Ramos (cell line): ENCODE measurements around the gene ARL8A.
"Not testable (repeated sequence)": the region's sequence is repeated elsewhere in the genome, so short reads cannot be mapped to it uniquely, and the experiment has no call there.

Experiments
- in situ Hi-C: fragments of 300-500 bp; cut with MboI; formaldehyde crosslinking; loops from one replicate; pipeline ENCODE4 v1.14.3; 2022; ENCODE audit warnings: low sequenced_read_pairs; ENCODE audit not compliant: unreplicated experiment

The ARL8A gene

DNA sequence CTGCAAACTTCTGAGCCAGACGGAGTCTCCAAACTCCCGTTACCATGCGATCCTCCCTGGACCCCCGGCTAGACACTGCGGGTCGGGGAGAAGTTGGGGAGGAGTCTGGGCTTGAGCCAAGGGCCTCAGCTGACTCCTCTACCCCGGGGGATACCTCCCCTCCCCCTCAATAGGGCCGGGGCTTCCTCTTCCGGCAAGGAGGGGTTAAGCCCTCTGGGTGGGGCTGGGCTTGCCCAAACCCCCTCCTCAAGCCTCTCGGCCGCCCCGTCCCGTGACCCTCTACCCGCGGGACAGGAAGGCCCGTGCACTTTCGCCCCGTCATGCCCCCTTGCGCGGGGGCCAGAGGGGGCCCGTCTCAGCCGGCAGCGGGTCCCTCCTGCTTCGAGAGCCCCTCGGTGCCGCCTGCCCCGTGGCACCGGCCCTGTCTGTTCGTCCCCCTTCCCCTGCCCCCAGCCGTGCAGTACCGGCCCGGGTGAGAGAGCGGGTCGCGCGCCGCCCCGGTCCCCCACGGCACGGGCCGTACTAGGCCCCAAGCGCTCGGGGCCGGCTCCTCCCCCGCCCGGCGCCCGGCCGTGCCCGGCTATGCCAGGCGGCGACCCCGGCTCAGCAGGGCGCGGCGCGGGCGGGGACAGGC, 652 bp downstream of the ARL8A start:
- in situ Hi-C loops = no loop called here

DNA sequence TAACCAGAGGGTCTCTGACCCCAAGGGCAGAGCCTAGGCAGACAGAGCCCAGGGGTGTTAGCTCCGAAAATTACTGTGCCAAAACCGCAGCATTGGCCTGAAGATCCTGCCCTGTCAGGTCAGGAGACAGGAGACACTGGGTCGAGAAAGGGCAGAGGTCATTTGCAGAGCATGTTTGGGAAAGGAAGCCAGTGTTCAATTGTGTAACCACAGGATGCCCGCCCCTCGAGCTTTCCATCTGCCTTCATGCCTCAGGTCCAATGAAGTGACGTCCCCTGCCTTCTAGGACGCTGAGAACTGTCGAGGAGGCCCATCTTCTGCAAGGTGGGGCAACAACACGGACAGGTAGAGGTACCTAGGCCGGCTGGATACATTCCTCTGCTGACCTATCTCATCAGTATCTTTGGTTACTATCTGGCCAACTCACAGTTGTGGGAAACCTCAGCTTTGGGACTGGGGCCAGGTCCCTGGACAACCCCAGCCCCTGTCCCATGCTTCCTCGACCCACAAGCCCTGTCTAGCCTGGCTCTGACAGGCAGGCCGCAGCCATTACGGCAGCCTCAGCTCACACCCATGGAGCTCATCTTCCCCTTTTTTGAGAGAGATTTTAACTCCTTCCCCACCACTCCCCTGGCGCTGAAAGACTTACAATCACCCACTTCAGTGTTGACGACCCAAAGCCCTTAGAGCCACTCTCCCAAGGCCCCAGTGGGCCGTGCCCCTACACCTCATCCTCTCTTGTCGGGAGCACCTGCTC, 1.3 kb downstream of the ARL8A start:
- in situ Hi-C loops = no loop called here

DNA sequence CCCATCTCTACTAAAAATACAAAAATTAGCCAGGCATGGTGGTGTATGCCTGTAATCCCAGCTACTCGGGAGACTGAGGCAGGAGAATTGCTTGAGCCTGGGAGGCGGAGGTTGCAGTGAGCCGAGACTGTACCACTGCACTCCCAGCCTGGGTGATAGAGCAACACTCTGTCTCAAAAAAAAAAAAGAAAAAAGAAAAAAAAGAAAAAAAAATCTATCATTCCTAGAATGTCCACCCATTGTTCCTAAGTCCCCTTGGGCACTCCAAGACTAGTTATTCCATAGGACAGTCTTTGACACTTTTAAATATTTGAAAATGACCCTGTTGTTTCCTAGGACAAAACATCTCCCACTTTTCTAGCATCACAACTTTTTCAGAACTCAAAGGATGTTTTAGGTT, 3.1 kb downstream of the ARL8A start:
- in situ Hi-C loops = not testable (repeated sequence)

DNA sequence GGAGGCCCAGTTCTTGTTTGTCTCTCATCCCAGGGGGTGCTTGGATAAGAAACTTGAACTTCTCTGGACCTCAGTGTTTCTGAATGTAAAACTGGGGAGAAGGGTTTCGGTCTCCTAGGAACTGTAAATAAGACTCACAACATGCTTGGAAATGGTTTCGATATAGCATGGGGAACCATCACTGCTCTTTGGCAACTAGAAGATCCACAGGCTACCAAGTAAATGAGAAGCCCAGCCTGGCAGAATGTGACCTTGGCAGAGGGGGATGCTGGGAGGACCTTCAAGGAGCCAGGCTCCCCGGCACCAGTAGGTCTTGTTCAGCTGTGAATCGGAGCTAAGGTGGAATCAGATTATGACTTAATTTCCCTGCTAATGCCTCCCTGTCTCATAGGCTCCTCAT, 3.7 kb downstream of the ARL8A start:
- in situ Hi-C loops = no loop called here

DNA sequence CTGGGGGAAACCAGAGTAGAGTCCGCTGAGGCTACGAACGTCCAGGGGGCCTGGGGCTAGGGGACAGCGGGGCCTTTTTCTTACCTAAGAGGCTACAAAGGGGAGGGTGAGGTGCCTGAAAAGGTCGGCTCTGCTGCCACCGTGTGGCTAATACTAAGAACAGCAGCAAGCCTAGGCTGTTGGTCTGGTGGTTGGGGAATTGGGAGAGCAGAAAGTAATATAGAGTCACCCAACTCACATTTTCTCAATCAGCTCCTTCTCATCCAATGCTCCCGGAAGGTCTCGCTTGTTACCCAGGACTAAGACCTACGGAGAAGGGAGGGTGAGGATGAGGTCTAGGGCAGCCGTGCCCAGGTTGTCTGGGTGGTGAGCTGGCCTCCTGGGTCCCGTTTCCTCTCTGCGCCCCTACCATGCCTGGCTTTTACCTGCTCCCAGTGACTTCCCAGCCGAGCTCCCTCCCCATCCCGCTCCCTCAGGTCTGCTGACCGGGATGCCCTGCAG, 9.3 kb downstream of the ARL8A start:
- in situ Hi-C loops = no loop called here

DNA sequence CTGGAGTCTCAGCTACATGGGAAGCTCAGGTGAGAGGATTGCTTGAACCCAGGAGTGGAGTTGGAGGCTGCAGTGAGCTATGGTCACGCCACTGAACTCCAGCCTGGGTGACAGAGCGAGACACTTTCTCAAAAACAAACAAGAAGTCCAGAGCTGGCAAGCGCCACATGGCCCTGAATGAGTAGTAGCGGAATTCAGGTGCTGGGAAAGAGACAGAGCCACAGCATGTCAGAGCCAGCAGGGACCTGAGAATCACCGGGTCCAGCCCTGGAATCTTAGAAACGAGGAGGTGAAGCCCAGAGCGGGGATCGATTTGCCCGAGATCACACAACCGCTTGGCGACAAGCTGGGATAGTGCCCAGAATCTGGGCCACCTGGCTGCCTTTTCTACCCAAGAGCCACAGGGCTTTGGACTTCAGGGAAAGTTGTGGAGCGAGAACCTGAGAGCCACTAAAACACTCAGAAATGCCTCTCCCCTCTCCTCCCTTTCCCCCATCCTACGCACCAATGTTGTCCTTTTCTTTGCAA, 9.8 kb downstream of the ARL8A start:
- in situ Hi-C loops = no loop called here

DNA sequence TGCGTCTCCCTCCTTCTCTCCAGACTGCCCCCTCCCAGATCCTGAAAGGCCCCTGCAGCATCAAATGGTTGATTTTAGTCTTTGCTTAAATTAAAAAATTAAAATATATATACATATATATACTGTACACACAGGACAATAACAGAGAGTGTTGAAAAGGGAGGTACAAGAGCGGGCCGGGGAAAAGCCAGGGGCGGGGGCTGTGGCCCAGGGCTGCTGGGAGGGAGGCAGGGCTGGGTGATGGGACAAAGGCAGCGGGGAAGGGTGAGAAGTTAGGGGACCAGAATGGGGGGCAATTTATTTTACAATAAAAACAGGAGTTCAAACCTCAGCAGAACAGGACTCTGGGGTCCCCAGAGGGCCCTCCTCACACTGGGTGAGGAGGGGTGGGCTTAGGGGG, 10.5 kb downstream of the ARL8A start:
- in situ Hi-C loops = no loop called here

DNA sequence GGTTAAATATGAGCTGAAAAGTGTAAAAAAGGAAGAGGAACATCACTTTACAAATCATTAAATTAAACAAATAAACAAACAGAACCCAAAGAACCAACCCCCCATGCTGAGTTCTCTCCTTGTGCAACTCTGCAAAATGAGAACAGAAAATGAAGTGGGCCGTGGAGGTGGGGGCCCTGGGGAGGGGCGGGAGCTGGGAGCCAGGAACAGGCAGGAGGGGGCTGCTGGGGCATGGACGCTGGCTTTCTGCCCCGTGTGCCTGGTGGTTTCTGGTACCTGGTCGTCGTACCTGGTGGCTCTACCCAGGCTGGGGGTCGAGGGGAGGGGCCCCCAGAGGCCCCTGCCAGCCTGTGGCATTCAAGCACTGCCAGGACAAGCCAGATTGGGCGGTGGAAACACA, 11.0 kb downstream of the ARL8A start:
- in situ Hi-C loops = no loop called here

DNA sequence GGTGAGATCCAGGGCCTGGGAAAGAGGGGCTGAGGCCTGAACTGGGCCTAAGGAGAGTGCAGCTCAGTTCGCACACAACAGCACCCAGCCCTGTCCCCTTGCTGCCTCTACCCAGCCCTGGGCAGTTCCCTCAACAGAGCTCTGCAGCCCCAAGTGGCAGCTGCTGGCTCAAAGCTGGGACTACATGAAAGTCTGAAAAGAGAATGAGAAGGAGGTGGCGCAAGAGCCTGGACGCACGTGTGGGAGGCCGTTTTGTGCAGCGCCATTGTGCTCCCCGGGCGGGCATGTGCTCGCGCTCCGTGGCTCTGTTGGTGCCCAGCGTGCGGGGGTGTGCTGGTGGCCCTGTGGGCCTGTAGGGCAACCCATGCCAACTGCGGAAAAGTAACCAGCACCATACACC, 11.5 kb downstream of the ARL8A start:
- in situ Hi-C loops = no loop called here

DNA sequence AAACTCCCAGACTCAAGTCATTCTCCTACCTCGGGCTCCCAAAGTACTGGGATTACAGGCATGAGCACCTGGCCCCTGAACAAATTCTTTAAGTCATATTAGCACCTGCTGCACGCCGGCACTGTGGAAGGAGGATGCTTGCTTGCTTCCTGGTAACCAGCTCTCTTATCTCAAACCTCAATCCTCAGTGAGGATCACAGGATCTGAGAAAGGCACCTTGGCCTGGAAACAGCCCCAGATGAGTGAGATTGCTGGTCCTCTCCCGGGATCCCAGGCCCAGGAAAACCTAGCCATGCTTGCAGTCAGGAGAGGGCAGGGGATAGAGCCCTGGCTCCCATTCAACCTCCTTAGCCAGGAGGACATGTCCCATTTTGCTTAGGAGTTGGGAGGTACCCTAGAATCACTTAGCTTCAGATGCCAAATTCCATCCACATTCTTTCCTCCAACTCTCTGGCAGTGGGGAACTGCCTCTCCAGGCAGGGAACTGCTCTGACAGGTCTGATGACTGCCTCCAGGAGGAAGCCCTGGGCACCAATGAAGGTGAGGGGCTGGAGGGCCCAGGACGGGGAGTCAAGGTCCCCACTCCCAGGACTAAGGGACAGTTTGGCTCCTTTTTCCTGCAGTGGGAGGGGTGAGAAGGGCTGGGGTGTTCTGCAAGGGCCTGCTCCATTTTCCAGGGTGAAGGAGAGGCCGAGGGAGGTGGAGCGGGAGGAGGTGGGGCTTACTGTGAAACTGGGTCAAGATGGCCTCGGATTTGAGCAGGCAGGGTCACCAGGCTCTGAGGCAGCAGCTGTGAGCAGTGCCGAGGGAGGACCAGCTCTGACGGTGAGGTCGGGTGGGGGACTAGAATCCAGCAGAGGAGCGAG, 12.3 kb downstream of the ARL8A start:
- in situ Hi-C loops = no loop called here

DNA sequence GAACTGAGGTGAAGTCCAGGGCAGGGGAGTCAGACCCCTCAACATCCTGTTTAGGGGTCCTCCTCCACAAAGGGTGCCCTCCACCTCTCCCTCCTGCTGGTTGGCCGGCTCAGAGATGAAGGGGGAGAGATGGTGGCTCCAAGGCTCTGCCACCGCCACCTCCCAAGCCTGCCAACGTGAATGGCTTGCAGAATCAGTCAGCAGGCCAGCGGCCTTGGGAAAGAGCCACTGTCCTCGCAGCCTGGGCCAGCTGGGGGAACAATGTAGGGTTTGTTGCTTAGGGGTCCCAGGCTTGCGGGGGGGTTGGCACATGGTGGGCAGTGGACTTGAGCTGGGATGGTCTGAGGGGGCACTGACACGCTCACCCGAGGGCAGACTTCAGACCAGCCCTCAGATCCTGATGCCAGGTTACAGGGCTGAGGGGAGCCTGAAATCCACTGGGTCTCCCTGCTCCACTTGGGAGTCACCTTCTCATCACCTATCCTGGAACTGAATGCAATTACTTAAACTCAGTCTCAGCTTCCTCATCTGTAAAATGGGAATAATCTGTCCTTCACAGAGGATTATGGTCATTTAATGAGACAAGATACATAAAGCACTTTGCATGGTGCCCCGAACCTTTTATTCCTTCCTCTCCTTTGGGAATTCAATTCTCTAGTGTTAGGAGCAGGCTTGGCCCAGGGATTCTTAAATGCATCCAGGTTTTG, 13.6 kb downstream of the ARL8A start:
- in situ Hi-C loops = no loop called here

DNA sequence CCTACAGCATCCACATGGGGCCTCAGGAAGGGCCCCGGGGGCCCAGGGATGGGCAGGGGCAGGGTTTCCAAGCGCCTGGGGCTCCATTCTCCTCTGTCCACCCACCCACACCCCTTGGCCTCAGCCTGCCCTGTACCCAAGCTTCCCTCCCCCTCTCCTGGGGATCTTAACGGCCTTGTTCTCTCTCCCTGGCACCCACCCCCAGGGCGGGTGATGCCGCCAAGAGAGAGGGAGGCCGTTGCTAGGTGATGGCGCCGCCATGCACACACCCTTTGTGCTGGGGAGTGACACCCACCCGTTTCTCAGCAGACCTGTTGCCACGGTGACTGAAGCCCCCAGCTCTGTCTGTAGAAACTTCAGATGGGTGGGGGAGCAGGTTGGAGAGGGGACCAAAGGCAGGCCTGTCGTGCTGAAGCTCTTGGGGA, 14.2 kb downstream of the ARL8A start:
- in situ Hi-C loops = no loop called here

DNA sequence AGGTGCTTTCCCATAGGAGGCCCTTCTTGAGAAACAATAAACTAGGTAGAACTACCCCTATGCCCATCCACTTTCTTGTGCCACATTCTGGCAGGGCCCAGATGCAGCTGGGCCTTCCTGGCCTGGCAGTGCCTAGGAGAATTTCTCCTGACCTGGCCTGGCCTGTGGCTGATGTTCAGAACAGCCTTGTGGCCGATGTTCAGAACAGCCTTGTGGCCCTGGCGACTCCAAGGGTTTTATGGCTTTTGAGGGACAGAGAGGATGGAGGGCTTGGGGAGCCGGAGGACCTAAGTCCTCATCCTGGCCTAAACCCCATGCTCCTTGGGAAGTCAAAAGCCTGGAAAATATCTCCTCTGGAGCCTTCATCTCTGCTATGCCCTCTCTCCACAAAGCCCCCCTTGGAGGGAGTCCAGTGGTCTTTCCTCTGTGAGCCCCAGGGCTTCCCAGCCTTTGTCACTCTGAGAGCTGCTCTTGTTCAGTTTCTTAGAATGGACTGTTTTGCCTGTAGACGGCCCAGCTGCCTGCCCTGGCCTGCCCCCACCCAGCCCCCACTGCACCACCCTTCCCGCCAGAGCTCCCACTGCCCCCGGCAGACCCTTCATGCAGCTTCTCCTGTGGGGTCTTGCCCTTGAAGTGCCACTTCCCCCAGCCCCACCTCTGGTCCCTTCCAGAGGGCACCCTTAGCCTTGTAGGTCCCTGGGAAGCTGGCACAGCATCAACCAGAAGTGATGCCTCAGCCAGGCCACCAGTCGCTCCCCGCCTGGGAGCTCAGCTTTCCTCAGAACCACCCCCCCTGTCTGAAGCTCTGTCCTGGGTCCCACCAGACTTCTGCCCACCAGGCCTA, 14.9 kb downstream of the ARL8A start:
- in situ Hi-C loops = no loop called here

DNA sequence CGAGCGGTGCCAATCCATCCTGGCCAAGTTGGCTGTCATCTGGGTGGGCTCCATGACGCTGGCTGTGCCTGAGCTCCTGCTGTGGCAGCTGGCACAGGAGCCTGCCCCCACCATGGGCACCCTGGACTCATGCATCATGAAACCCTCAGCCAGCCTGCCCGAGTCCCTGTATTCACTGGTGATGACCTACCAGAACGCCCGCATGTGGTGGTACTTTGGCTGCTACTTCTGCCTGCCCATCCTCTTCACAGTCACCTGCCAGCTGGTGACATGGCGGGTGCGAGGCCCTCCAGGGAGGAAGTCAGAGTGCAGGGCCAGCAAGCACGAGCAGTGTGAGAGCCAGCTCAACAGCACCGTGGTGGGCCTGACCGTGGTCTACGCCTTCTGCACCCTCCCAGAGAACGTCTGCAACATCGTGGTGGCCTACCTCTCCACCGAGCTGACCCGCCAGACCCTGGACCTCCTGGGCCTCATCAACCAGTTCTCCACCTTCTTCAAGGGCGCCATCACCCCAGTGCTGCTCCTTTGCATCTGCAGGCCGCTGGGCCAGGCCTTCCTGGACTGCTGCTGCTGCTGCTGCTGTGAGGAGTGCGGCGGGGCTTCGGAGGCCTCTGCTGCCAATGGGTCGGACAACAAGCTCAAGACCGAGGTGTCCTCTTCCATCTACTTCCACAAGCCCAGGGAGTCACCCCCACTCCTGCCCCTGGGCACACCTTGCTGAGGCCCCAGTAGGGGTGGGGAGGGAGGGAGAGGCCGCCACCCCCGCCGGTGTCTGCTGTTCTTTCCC, 16.5 kb downstream of the ARL8A start:
- in situ Hi-C loops = no loop called here

DNA sequence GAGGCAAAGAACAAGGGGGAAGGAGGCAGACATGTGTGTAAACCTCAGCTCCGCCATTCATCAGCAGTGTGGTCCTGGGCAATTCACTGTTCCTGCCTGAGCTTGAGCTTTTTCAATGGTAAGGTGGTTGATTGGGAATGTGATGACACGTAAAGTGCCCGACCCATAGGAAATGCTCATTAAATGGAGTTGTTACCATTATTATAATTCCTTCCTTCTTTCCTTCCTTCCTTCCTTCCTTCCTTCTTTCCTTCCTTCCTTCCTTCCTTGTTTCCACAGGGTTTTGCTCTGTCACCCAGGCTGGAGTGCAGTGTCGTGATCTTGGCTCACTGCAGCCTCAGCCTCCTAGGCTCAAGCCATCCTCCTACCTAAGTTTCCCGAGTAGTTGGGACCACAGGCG, 17.5 kb downstream of the ARL8A start:
- in situ Hi-C loops = no loop called here

DNA sequence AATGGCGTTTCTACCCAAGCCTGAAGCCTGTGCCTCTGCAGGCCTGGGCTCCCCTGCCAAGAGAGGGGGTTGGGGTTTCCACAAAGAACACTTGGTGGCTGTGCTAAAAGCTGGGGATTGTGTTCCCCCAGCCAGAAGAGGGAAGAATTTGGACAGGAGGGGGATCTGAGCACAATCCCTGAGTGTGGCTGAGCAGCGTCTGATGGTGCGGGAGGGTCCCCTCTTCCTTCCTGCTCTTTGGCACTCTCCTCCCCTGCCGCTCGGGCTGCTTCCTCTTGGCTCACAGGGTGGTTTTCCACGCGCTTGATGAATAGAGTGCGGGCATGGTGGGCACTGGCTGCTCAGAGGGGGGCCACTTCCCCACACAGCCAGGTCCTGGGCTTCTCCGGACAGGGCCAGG, 18.1 kb downstream of the ARL8A start:
- in situ Hi-C loops = no loop called here

DNA sequence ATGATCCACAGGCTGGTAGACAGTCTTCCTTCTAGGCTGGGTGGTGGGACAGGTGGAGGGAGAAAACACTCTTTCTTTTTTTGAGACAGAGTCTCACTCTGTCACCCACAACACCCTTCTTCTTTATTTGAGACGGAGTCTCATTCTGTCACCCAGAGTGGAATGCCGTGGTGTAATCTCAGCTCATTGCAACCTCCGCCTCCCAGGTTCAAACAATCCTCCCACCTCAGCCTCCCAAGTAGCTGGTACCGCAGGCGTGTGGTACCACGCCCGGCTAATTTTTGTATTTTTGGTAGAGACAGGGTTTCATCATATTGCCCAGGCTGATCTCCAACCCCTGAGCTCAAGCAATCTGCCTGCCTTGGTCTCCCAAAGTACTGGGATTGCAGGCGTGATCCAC, 18.9 kb downstream of the ARL8A start:
- in situ Hi-C loops = no loop called here

DNA sequence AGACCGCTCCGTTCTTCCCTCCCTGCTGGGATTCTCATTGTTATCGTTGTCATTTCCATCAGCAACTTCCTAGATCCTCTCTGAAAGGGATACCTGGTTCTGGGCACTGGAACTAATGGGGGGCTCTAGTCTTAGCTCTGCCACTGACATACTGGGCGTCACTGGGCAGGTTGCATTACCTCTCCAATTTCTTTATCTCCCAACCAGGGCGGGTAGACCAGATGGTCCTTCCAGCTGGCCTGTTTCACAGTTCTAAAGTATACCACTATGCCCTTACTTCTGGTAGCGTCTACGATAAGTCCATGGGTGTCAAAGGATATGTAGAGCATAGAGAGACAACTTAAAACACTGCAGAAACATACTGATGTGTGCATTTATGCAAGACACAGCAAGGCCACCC, 20.4 kb downstream of the ARL8A start:
- in situ Hi-C loops = loop anchor here (25.0 kb wide), 1 partner anchor 112 kb away; the partner anchor contains the start of gene ELF3
